K562 (cell line): ENCODE data around the gene MEGF10.

Experiments used
- PRPF4 ChIP-seq: fragments of 200-400 bp; formaldehyde crosslinking; IDR thresholded peaks from one replicate; pipeline ENCODE4 v1.6.1; 2017; ENCODE audit warnings: low read length, low read depth, mild to moderate bottlenecking; ENCODE audit not compliant: insufficient read depth, poor library complexity, severe bottlenecking
- SMC3 ChIP-seq: conservative IDR thresholded peaks from 2 replicates; pipeline ENCODE4 v1.6.1; 2011; ENCODE audit warnings: low read depth, low read length, improper control_type of control experiment; ENCODE audit not compliant: insufficient read depth
- ZNF134 ChIP-seq: fragments of 250-450 bp; sonication (Bioruptor Pico); conservative IDR thresholded peaks from 2 replicates; pipeline ENCODE4 v1.4.0; 2020
- TF ChIP-seq, protein P1 (sequence below): sonication (generic); formaldehyde crosslinking; IDR thresholded peaks from 2 replicates; pipeline ENCODE4 v1.8.1; 2023; ENCODE audit warnings: mild to moderate bottlenecking, missing genetic modification reagents
- TF ChIP-seq, protein P2 (sequence below): fragments of 450-650 bp; formaldehyde crosslinking; conservative IDR thresholded peaks from 2 replicates; pipeline ENCODE4 v1.4.0; 2022; ENCODE audit warnings: mild to moderate bottlenecking, missing genetic modification characterization
- TF ChIP-seq, protein P3 (sequence below), 3 experiments: IDR thresholded peaks in 2 of 3; conservative IDR thresholded peaks in 1 of 3; 2 replicates each; pipeline ENCODE4 v1.5.1; 2011 to 2012; ENCODE audit warnings: low read length in 3 of 3, mild to moderate bottlenecking in 3 of 3, control low read depth in 2 of 3, improper control_type of control experiment in 1 of 3, inconsistent platforms in 1 of 3, low read depth in 1 of 3, mixed read lengths in 1 of 3, moderate library complexity in 1 of 3; ENCODE audit not compliant: insufficient read depth in 2 of 3

DNA sequence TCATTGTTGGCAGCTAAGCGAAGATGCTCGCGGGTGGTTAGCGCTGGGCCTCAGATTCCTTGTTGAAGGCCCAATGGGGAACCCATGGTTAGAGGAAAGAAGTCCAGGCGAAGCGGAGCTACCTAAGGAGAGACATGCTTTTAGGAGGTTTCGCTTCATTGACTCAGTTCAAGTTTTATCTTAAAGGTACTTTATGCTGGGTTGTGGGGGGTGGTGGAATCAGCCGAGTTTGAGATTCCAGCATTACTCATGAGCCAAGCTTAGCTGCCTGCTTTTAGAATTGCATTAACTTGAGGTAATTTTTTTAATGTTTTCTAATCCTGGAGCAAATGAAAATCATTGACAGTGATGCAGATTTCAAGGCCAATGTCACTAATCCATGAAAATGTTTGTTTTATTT is 16.1 kb downstream of the MEGF10 start:
- TF ChIP-seq, protein P1, sequence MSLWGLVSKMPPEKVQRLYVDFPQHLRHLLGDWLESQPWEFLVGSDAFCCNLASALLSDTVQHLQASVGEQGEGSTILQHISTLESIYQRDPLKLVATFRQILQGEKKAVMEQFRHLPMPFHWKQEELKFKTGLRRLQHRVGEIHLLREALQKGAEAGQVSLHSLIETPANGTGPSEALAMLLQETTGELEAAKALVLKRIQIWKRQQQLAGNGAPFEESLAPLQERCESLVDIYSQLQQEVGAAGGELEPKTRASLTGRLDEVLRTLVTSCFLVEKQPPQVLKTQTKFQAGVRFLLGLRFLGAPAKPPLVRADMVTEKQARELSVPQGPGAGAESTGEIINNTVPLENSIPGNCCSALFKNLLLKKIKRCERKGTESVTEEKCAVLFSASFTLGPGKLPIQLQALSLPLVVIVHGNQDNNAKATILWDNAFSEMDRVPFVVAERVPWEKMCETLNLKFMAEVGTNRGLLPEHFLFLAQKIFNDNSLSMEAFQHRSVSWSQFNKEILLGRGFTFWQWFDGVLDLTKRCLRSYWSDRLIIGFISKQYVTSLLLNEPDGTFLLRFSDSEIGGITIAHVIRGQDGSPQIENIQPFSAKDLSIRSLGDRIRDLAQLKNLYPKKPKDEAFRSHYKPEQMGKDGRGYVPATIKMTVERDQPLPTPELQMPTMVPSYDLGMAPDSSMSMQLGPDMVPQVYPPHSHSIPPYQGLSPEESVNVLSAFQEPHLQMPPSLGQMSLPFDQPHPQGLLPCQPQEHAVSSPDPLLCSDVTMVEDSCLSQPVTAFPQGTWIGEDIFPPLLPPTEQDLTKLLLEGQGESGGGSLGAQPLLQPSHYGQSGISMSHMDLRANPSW = no peak
- TF ChIP-seq, protein P2, sequence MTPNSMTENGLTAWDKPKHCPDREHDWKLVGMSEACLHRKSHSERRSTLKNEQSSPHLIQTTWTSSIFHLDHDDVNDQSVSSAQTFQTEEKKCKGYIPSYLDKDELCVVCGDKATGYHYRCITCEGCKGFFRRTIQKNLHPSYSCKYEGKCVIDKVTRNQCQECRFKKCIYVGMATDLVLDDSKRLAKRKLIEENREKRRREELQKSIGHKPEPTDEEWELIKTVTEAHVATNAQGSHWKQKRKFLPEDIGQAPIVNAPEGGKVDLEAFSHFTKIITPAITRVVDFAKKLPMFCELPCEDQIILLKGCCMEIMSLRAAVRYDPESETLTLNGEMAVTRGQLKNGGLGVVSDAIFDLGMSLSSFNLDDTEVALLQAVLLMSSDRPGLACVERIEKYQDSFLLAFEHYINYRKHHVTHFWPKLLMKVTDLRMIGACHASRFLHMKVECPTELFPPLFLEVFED (CRISPR knock-in tag) = no peak
- TF ChIP-seq SMC3 = no peak
- TF ChIP-seq, protein P3, sequence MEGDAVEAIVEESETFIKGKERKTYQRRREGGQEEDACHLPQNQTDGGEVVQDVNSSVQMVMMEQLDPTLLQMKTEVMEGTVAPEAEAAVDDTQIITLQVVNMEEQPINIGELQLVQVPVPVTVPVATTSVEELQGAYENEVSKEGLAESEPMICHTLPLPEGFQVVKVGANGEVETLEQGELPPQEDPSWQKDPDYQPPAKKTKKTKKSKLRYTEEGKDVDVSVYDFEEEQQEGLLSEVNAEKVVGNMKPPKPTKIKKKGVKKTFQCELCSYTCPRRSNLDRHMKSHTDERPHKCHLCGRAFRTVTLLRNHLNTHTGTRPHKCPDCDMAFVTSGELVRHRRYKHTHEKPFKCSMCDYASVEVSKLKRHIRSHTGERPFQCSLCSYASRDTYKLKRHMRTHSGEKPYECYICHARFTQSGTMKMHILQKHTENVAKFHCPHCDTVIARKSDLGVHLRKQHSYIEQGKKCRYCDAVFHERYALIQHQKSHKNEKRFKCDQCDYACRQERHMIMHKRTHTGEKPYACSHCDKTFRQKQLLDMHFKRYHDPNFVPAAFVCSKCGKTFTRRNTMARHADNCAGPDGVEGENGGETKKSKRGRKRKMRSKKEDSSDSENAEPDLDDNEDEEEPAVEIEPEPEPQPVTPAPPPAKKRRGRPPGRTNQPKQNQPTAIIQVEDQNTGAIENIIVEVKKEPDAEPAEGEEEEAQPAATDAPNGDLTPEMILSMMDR (IDR thresholded peaks at IDR 0.05 in 2 of 3, conservative IDR thresholded peaks at IDR 0.05 in 1 of 3; ENCODE audit: insufficient read depth in 2 of 3, low read depth in 1 of 3, low read length in 3 of 3) = no peak
- no peak for TF ChIP-seq ZNF134 (CRISPR knock-in tag)
- no peak for TF ChIP-seq PRPF4
